CD4-positive, alpha-beta T cell treated with Interleukin-2 at 100 ng/mL for 4 hours (primary cell): Measurements from ENCODE around the gene GIT1.

Experiments
- DNase-seq: peaks from one replicate; pipeline ENCODE4 v3.0.0-alpha.2; 2020; ENCODE audit warnings: low spot score

The GIT1 gene

DNA sequence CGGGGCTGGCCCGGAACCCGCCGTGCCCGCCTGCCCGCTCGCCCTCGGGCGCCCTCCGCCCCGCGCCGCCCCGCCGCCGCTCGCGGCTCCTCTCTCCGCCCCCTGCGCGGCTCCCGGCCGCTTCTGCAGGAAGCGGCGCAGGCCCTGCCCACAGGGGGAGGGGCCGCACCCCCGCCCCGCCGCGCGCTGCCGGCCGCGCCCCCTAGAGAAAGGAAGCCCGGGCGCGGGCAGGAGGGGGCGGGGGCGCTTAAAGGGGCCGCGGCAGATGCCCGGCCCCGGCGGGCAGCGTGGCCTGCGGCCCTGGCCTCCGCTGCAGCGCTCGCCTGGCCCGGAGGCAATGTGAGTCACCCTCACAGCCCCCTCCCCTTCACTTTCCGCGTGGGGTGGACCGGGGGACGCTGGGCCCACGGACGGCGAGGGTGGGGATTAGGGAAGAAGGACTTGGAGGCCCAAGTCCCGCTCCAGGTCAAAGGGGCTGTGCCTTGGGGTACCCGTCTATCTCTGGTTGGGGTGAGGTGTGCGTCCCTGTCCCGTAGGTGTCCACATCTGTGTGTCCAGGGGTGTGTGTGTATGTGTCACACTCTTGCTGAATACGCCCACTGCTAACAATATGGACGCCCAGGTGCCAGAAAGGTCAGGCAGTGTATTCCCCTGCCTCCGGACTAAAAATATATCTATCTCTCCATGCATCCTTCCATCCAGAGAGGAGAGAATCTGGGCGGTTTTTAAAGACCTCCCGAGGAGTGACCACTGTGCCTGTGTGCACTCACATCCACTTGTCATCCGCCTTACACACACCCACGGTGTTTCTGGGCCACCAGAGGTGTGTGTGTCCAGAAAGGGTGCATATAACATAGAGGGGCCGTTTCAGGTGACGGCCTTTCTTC is at the start of gene GIT1:
TSS of gene GIT1 (minus strand) at position 125 of the 887 bp plus-strand sequence. CDS start 270 bp downstream, outside the sequence.
- DNase-seq = peak; percentile 83

DNA sequence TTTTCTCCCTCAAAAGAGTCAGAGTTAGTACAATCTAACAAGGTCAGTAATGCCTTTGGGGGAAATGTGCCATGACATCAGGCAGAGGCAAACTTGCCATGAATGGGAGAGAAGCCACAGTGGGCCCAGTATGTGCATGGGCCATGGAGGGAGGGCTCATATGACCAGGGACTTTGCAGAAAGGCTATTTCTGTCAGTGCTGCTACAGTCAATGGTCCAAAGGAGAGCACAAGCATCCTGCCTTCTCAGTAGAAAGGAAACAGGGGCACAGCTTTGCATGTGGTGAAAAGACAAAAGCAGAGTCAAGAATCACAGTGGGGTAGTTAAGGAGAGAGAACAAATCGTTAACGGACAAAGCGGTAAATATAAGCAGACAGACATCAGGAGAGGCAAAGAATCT is 44.4 kb upstream of the GIT1 start:
- DNase-seq = no peak

DNA sequence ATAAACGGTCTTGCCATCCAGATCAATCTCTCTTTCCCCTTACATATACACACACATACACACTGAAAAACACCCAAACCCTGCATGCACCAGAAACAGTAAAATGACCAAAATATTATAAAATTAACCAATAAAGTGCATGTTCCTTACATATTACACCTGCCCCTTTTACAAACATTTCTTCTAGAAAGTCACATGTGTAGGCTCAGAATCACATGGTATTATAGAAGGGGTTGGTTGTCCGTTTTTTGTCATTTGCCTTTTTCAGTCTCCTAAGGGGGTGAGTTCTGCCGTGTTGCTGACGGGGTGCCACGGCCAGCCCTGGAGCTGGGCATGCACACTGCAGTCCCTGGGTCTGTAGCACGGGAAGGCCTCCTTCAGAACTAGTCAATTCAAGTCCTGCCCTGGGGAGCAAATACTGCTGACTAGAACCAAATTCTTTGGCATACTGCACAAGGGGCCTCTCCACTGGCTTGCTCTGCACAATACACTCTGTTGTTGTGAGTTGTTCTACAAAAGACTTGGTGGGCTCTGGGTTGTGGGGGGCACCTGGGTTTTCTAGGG is 41.3 kb upstream of the GIT1 start:
- DNase-seq = no peak

DNA sequence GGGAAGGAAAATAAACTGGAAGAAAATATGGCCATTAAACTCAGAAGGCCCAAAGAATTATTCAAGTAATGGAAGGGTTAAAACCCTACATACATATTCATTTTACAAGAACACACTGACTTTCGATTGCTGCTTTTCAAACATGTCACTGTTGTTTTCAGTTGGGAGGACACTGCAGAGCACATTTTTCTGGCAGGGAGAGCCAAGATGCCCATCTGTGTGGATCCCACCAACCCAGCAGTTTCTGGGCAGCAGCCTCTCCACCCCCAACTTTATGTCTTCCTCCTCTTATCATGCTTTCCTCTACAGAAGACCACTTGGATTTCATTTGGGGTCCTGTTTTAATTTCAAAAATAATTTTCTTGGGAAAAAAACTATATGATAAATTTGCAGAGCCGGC is 40.4 kb upstream of the GIT1 start:
- no peak for DNase-seq

- no peak for DNase-seq
Observed at GRCh38 chr17:29628644-29629043, 39.2 kb upstream of the GIT1 start.

DNA sequence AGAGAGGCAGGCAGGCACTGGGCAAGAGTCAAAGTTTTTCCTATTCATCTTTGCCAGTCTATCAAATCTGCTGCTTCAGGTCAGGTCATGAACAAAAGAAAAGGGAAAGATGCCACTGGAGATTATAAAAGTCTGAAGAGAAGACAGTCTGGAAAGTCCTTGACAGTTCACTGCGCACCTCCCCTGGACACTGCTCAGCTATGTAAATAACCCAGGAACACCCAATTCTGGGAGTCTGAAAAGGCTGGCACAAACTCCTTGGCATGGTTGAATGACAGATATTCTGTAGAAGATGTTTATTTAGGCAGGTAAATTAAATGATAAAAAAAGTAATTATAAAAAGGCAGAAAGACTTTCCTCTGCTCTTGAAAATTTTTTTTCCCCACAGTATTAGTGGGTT is 38.5 kb upstream of the GIT1 start:
- DNase-seq = no peak

GRCh38 chr17:29625037-29625750 is 35.7 kb upstream of the GIT1 start:
- DNase-seq = no peak

DNA sequence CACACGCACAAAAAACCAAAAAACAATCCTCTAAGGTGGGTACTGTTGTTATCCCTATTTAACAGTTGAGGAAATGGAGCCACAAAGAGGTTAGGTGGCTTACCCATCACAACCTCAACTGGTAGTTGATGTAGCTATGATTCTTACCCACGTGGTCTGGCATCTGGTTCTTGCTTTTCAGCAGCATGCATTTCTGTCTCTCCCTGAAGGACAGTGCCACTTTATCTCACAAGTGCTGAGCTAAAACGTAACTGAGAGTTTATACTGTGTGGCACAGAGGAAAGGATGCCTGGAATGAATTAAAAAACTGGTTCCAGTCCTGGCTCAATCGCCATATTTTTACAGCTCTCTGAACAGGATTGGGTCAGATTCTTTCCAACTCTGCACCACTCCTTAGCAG is 35.1 kb upstream of the GIT1 start:
- DNase-seq = peak; percentile 1

DNA sequence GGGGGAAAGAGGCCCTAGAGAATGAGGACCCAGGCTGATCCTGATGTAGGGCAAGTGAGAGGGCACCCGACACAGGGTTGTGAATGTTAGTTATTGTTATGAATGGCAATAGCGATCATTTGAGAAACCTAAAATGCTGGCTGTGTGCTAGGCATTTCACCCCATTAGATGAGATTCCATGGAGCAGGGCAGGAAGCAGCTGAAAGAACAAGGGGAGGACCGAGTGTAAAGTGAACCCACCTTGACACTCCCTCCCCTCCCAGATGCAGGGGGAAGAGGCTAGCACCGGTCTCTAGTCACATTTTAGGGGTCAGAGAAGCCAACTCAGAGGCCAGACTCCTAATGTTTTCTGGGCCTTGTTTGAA is 33.8 kb upstream of the GIT1 start:
- DNase-seq = no peak

DNA sequence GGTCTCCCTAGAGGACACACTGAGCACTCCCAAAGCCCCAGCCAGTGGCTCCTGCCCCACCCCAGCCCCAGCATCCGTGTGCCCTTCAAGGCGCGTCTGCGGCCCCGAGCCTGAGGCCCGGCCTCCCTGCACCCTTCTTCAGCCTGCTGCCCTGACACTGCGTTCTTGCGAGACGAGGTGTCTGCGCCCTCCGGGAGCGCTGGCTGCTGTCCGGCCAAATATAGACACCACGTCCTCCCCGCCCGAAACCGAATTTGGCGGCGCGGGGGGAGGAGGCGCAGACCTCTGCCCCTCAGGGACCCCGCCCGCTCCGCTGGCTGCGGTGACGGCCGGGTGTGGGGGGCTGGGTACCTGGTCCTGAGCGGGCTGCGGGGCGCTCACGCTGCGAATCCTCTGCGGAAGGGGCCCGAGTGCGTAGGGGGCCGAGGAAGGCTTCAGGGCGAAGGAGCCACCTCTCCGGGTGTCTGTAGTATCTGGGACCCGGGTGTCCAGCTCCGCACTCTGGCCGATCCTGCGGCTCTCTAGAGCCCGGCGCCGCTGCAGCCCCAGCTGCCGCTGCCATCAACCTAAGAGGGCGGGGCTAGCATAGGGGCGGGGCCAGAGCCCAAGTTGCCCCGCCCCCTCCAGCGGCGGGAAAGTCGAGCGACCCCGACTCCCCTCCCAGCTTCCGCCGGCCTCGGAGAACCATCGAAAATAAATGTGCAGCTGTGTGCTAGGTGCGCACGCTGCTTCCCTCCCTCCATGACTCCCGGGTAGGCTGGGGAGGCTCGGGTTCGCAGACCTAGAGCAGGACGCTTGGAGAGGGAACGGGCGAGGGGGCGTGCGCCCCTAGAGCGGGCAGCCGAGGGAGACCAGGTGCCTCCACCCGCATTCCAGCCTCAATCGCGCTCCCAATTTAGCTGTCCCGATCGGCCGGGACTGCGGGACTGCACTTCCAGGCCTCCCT is 33.2 kb upstream of the GIT1 start, which contains the start of gene CORO6:
TSS of gene CORO6 (minus strand) at position 576 of the 946 bp plus-strand sequence. CDS start 1,491 bp downstream, outside the sequence.
- peak; percentile 59 for DNase-seq

- no peak for DNase-seq
Observed at GRCh38 chr17:29621751-29622194, 32.3 kb upstream of the GIT1 start.

DNA sequence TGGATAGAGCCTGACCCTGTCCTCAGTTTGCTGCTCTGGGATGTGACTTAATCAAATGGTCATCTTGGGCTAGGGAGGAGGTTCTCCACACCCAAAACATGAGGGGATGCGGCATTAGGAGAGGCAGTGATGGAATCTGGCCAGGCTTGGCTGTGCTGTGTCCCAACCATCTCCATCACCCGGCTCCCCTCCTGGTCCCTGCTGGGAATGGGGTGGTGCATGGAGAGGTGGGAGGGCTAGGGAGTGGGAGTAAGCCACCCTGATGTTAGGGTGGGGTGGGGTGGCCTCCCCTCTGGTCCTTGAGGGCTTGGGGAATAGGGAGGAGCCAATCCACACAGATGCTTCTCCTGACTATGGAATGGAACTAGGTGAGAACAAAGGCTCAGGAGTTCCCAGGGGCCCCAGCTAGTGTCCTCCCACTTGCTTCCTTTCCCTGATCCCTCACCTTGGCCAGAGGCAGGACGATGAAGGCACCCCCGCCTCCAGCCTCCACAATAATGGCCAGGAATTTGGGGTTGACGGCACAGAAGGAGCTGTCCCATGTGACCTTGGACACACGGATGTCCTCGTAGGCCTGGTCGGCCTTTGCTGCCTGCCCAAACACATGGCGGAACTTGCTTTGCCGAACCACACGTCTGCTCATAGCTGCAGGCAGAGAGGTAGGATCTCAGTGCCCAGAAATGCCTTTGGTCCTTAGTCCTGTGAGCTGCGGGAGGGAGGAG is 31.5 kb upstream of the GIT1 start:
- DNase-seq = no peak

DNA sequence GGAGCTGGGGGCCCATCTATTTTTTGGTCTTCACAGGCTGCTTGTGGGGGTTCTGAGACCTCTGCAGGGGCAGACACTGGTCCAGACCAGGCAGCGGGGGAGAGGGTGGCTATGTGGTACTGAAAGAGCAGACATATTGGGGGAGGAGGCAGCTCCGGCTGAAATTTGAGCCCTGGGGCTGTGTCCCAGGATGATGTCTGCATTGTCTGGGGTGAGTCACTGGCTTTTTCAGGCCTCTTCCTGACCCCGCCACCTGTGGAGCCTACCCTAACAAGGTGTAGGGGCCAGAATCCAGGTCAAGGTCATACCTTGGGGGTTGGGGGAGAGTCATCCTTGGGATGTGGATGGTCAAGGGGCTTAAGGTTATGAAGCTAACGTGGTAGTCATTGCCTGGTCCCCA is 30.8 kb upstream of the GIT1 start:
- no peak for DNase-seq

- DNase-seq = no peak
Observed at GRCh38 chr17:29619251-29619650, 29.8 kb upstream of the GIT1 start.

DNA sequence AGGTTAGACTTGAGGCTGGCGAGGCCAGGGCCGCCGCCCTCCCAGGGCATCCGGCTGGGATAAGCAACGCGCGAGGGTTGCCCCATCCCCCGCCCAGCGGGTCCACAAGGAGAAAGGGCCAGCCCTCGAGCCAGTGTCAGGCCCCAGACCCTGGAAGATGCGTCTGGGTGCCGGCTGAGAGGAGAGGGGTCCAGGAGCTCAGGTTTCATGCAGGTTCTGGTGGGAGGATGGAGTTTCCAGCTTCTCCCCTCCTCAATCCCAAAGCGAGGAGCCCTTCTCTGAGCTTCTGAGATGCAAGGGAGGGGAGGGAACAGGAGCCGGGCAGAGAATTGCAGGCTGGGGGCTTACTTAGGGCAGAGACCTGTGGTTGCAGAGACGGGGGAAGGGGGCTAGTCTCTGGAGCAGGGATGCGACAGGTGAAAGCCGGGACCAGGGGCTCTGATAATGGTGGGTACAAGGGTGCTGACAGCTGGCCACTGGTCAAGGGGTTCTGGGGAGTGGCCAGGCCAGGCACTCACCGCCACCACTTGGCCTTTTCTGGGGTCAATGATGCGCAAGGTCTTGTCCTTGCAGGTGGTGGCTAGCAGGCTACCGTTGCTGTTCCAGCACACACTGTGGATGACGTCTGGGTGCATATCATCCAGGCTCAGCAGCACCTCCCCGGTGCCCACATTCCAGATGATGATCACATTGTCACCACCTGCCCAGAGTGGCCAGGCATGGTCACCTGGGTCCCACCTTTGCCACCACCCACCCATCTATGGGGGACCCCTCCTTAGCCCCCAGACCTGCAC is 29.0 kb upstream of the GIT1 start:
- no peak for DNase-seq

GRCh38 chr17:29617481-29618271 is 28.2 kb upstream of the GIT1 start:
- DNase-seq = peak; percentile 89

DNA sequence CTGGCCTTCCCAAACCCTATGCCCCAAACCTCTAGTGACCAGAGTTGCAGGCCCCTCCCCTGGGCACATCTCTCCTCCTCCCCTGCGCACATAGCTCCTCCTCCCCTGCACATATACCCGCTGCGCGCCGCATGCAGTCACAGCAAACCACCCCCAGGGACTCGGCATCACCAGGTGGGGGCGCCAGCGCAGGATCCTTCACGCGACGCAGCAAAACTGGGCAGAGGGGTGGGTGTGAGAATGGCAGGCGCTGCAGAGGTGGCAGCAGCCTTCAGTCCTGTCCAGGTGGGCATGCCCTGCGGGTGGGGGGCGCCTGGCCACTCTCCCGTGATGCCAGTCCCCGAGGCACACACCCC is 27.7 kb upstream of the GIT1 start:
- peak; percentile 92 for DNase-seq

GRCh38 chr17:29616300-29617048 is 27.0 kb upstream of the GIT1 start:
- DNase-seq = peak; percentile 7
